Mesendoderm (in vitro differentiated cells): ENCODE data around the gene RAB36.

Experiments used
- DNase-seq: peaks from one replicate; pipeline ENCODE4 v3.0.0; 2013
- H2AK5ac ChIP-seq: 2 replicates; pipeline ENCODE4 v1.6.1; 2013; ENCODE audit warnings: low read length, inconsistent platforms
- H2BK120ac ChIP-seq: 2 replicates; pipeline ENCODE4 v1.6.1; 2013; ENCODE audit warnings: low read depth, mild to moderate bottlenecking, low read length, moderate library complexity, mixed read lengths
- H2BK15ac ChIP-seq: replicated peaks from 2 replicates; pipeline ENCODE4 v1.6.1; 2013; ENCODE audit warnings: low read depth, mild to moderate bottlenecking, moderate library complexity
- H2BK5ac ChIP-seq: 2 replicates; pipeline ENCODE4 v1.6.1; 2013; ENCODE audit warnings: low read length, inconsistent platforms
- H3K18ac ChIP-seq: 2 replicates; pipeline ENCODE4 v1.6.1; 2013; ENCODE audit warnings: mild to moderate bottlenecking, low read length, mixed read lengths
- H3K23ac ChIP-seq: one replicate; pipeline ENCODE4 v1.6.1; 2013; ENCODE audit warnings: low read length
- H3K27ac ChIP-seq: 2 replicates; pipeline ENCODE4 v1.5.1; 2013; ENCODE audit warnings: low read depth, mild to moderate bottlenecking, inconsistent platforms, low read length, moderate library complexity
- H3K27me3 ChIP-seq: 2 replicates; pipeline ENCODE4 v1.6.1; 2013; ENCODE audit warnings: low read length, control low read depth, mild to moderate bottlenecking, inconsistent platforms; ENCODE audit not compliant: insufficient read depth, poor library complexity
- H3K36me3 ChIP-seq: 2 replicates; pipeline ENCODE4 v1.6.1; 2013; ENCODE audit warnings: low read length, inconsistent platforms; ENCODE audit not compliant: control insufficient read depth, insufficient read depth
- H3K4ac ChIP-seq: one replicate; pipeline ENCODE4 v1.6.1; 2013; ENCODE audit warnings: low read depth, mild to moderate bottlenecking, low read length, moderate library complexity
- H3K4me1 ChIP-seq: 2 replicates; pipeline ENCODE4 v1.6.1; 2013; ENCODE audit warnings: low read depth, low read length, inconsistent platforms; ENCODE audit not compliant: control insufficient read depth
- H3K4me2 ChIP-seq: 2 replicates; pipeline ENCODE4 v1.6.1; 2013; ENCODE audit warnings: low read length
- H3K4me3 ChIP-seq: 2 replicates; pipeline ENCODE4 v1.5.1; 2013; ENCODE audit warnings: mild to moderate bottlenecking, low read length
- H3K56ac ChIP-seq: one replicate; pipeline ENCODE4 v1.6.1; 2013; ENCODE audit warnings: low read length
- H3K79me1 ChIP-seq: 2 replicates; pipeline ENCODE4 v1.6.1; 2013; ENCODE audit warnings: low read length, inconsistent platforms
- H3K79me2 ChIP-seq: 2 replicates; pipeline ENCODE4 v1.6.1; 2013; ENCODE audit warnings: mild to moderate bottlenecking, low read length; ENCODE audit not compliant: control insufficient read depth, insufficient read depth
- H3K9ac ChIP-seq: 2 replicates; pipeline ENCODE4 v1.6.1; 2013; ENCODE audit warnings: low read length, inconsistent platforms
- H4K5ac ChIP-seq: one replicate; pipeline ENCODE4 v1.6.1; 2013; ENCODE audit warnings: low read length
- H4K8ac ChIP-seq: one replicate; pipeline ENCODE4 v1.6.1; 2013; ENCODE audit warnings: low read depth, mild to moderate bottlenecking, control low read depth, low read length, moderate library complexity
- WGBS: extraction: QIAGEN DNeasy Blood & Tissue Kit; methylation state at CpG from one replicate; pipeline ENCODE4 v1.1.7; 2013; ENCODE audit warnings: low lambda C conversion rate, missing lambda C conversion rate; ENCODE audit not compliant: insufficient coverage; ENCODE audit errors: extremely low coverage; 5-methylcytosine and 5-hydroxymethylcytosine counted together

RAB36 gene

DNA sequence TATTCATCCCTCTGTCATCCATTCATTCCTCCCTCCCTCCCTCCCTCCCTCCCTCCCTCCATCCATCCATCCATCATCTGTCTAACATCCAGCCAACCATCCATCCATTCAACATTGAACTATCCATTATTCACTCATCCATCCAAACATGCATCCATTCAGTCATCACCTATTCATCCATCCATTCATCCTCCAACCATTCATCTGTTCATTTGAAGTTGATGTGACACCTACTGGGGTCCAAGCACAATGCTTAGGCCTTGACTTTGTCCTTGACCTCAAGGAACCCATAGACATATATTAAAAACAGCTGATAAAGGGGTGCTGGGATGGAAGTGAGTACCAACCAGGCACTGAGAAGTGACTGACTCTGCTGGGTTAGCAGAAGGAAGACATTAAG lies 61.6 kb downstream of the RAB36 start:
- H3K27ac ChIP-seq = no peak overlapping the region

GRCh38 chr22:23207729-23208393 lies 62.6 kb downstream of the RAB36 start:
- DNase-seq = no peak
- no peak overlapping the region for H3K56ac ChIP-seq
- H3K36me3 ChIP-seq = no peaks in the 10 kb centered on the region
- no peak overlapping the region for H2BK15ac ChIP-seq
- no peak overlapping the region for H3K4ac ChIP-seq
- no peak overlapping the region for H4K8ac ChIP-seq
- H3K79me2 ChIP-seq = peaks cover 70% of the 10 kb centered on the region
- no peak overlapping the region for H3K9ac ChIP-seq
- H2BK5ac ChIP-seq = no peak overlapping the region
- H3K4me1 ChIP-seq = peaks cover 8% of the 10 kb centered on the region
- H4K5ac ChIP-seq = no peak overlapping the region
- no peak overlapping the region for H3K4me2 ChIP-seq
- H3K18ac ChIP-seq = no peak overlapping the region
- H3K27me3 ChIP-seq = no peaks in the 10 kb centered on the region
- H2BK120ac ChIP-seq = no peak overlapping the region
- H3K79me1 ChIP-seq = peaks cover 42% of the 10 kb centered on the region
- H2AK5ac ChIP-seq = no peak overlapping the region
- H3K27ac ChIP-seq = no peak overlapping the region
- no peak overlapping the region for H3K23ac ChIP-seq
- H3K4me3 ChIP-seq = no peak overlapping the region
- no CpG with 5 or more reads among the region's 11 CpGs for WGBS

More for the DNA sequence above, 61.6 kb downstream of the RAB36 start:
- no peak overlapping the region for H4K5ac ChIP-seq
- no peak overlapping the region for H3K4ac ChIP-seq
- H3K4me1 ChIP-seq = peaks cover 8% of the 10 kb centered on the region
- H2BK15ac ChIP-seq = no peak overlapping the region
- no peak overlapping the region for H3K18ac ChIP-seq
- H3K4me2 ChIP-seq = no peak overlapping the region
- H3K23ac ChIP-seq = no peak overlapping the region
- no peak overlapping the region for H3K4me3 ChIP-seq
- H2BK5ac ChIP-seq = no peak overlapping the region
- H3K36me3 ChIP-seq = no peaks in the 10 kb centered on the region
- no peak for DNase-seq
- H3K79me1 ChIP-seq = peaks cover 34% of the 10 kb centered on the region
- no peak overlapping the region for H3K56ac ChIP-seq
- H3K79me2 ChIP-seq = peaks cover 66% of the 10 kb centered on the region
- H2BK120ac ChIP-seq = no peak overlapping the region
- H2AK5ac ChIP-seq = no peak overlapping the region
- no peaks in the 10 kb centered on the region for H3K27me3 ChIP-seq
- no peak overlapping the region for H3K9ac ChIP-seq
- H4K8ac ChIP-seq = no peak overlapping the region

- peaks cover 73% of the 10 kb centered on the region for H3K79me2 ChIP-seq
- DNase-seq = no peak
- H4K8ac ChIP-seq = no peak overlapping the region
- H2AK5ac ChIP-seq = no peak overlapping the region
- WGBS = no CpG with 5 or more reads among the region's 6 CpGs
- no peak overlapping the region for H2BK15ac ChIP-seq
- H3K4me3 ChIP-seq = no peak overlapping the region
- no peak overlapping the region for H2BK120ac ChIP-seq
- H2BK5ac ChIP-seq = no peak overlapping the region
- no peak overlapping the region for H3K18ac ChIP-seq
- H4K5ac ChIP-seq = no peak overlapping the region
- H3K4me1 ChIP-seq = peaks cover 6% of the 10 kb centered on the region
- no peak overlapping the region for H3K23ac ChIP-seq
- no peak overlapping the region for H3K9ac ChIP-seq
- no peak overlapping the region for H3K56ac ChIP-seq
- no peaks in the 10 kb centered on the region for H3K27me3 ChIP-seq
- no peaks in the 10 kb centered on the region for H3K36me3 ChIP-seq
- H3K79me1 ChIP-seq = peaks cover 46% of the 10 kb centered on the region
- H3K4me2 ChIP-seq = no peak overlapping the region
- H3K4ac ChIP-seq = no peak overlapping the region
- no peak overlapping the region for H3K27ac ChIP-seq
These were observed 65.3 kb downstream of the RAB36 start for GRCh38 chr22:23210428-23211170.

GRCh38 chr22:23211622-23212021 lies 66.3 kb downstream of the RAB36 start:
- no peak overlapping the region for H3K4me3 ChIP-seq
- H3K9ac ChIP-seq = no peak overlapping the region
- H4K8ac ChIP-seq = no peak overlapping the region
- peaks cover 49% of the 10 kb centered on the region for H3K79me1 ChIP-seq
- no peak overlapping the region for H2BK5ac ChIP-seq
- no peak overlapping the region for H3K56ac ChIP-seq
- H3K4ac ChIP-seq = no peak overlapping the region
- no peak overlapping the region for H2BK120ac ChIP-seq
- H3K27me3 ChIP-seq = no peaks in the 10 kb centered on the region
- no peak overlapping the region for H2BK15ac ChIP-seq
- H3K4me1 ChIP-seq = peaks cover 6% of the 10 kb centered on the region
- no peak overlapping the region for H2AK5ac ChIP-seq
- H3K36me3 ChIP-seq = no peaks in the 10 kb centered on the region
- peak overlapping the region; percentile 53 for H3K23ac ChIP-seq
- H3K18ac ChIP-seq = no peak overlapping the region
- no peak overlapping the region for H4K5ac ChIP-seq
- no CpG with 5 or more reads among the region's 3 CpGs for WGBS
- no peak overlapping the region for H3K27ac ChIP-seq
- no peak overlapping the region for H3K4me2 ChIP-seq
- DNase-seq = no peak
- peaks cover 78% of the 10 kb centered on the region for H3K79me2 ChIP-seq

- no peak overlapping the region for H2BK120ac ChIP-seq
- H3K4me1 ChIP-seq = peaks cover 6% of the 10 kb centered on the region
- no peaks in the 10 kb centered on the region for H3K27me3 ChIP-seq
- no peak for DNase-seq
- H3K79me1 ChIP-seq = peaks cover 55% of the 10 kb centered on the region
- H3K23ac ChIP-seq = peak overlapping the region; percentile 53
- H2BK15ac ChIP-seq = no peak overlapping the region
- no peaks in the 10 kb centered on the region for H3K36me3 ChIP-seq
- no peak overlapping the region for H3K27ac ChIP-seq
- no peak overlapping the region for H4K8ac ChIP-seq
- H3K79me2 ChIP-seq = peaks cover 80% of the 10 kb centered on the region
- H4K5ac ChIP-seq = no peak overlapping the region
- H3K4me3 ChIP-seq = no peak overlapping the region
- no peak overlapping the region for H2AK5ac ChIP-seq
- no peak overlapping the region for H2BK5ac ChIP-seq
- H3K4me2 ChIP-seq = no peak overlapping the region
- H3K18ac ChIP-seq = no peak overlapping the region
- H3K9ac ChIP-seq = no peak overlapping the region
- WGBS = no CpG with 5 or more reads among the region's 10 CpGs
- no peak overlapping the region for H3K56ac ChIP-seq
- no peak overlapping the region for H3K4ac ChIP-seq
These were observed 67.1 kb downstream of the RAB36 start for GRCh38 chr22:23212061-23213021.
